Activated CD8-positive, alpha-beta memory T cell treated with anti-CD3 and anti-CD28 coated beads for 48 hours (primary cell): ENCODE data around the gene NAT8L.
"Not testable (repeated sequence)": the region's sequence is repeated elsewhere in the genome, so short reads cannot be mapped to it uniquely, and the experiment has no call there.

Experiments
- DNase-seq, 3 experiments: peaks; one replicate each; pipeline ENCODE4 v3.0.0-alpha.2; 2020; ENCODE audit warnings: low read depth in 2 of 3, low spot score in 2 of 3

Gene NAT8L

GRCh38 chr4:2059046-2059725, at the start of gene NAT8L:
TSS of gene NAT8L (plus strand) at chr4:2059327. CDS start at chr4:2059512, 185 bp downstream.
- no peak for DNase-seq

GRCh38 chr4:2009651-2010233, 49.4 kb upstream of the NAT8L start:
- peak in 1 of 3 experiments; percentile 30 for DNase-seq

- DNase-seq: no peak
Measured at GRCh38 chr4:2011583-2011982, 47.5 kb upstream of the NAT8L start.

GRCh38 chr4:2015008-2015407, 44.1 kb upstream of the NAT8L start:
- no peak for DNase-seq

- DNase-seq: not testable (repeated sequence)
Measured at GRCh38 chr4:2021358-2022018, 37.6 kb upstream of the NAT8L start.

GRCh38 chr4:2024683-2025082, 34.4 kb upstream of the NAT8L start:
- no peak for DNase-seq

GRCh38 chr4:2025817-2026216, 33.3 kb upstream of the NAT8L start:
- no peak for DNase-seq

- not testable (repeated sequence) for DNase-seq
Measured at GRCh38 chr4:2027120-2027519, 32.0 kb upstream of the NAT8L start.

- not testable (repeated sequence) for DNase-seq
Measured at GRCh38 chr4:2031161-2031560, 28.0 kb upstream of the NAT8L start.

GRCh38 chr4:2036327-2036726, 22.8 kb upstream of the NAT8L start:
- DNase-seq: no peak

- DNase-seq: no peak
Measured at GRCh38 chr4:2036866-2037265, 22.3 kb upstream of the NAT8L start.

GRCh38 chr4:2040391-2041238, 18.5 kb upstream of the NAT8L start:
- DNase-seq: no peak

- DNase-seq: peak; percentile 68 to 84 (median 82)
Measured at GRCh38 chr4:2041239-2042130, 17.6 kb upstream of the NAT8L start.

- DNase-seq: no peak
Measured at GRCh38 chr4:2042204-2042946, 16.8 kb upstream of the NAT8L start.

GRCh38 chr4:2042947-2043395, 16.2 kb upstream of the NAT8L start:
- DNase-seq: no peak

- DNase-seq: no peak
Measured at GRCh38 chr4:2043396-2044118, 15.6 kb upstream of the NAT8L start.

GRCh38 chr4:2044119-2044485, 15.0 kb upstream of the NAT8L start:
- no peak for DNase-seq

- DNase-seq: no peak
Measured at GRCh38 chr4:2044542-2045517, 14.3 kb upstream of the NAT8L start.
